Neural progenitor cell (in vitro differentiated cells): Measurements from ENCODE around the gene SDK1. TPM values are rescaled to one million over a fixed set of nuclear protein-coding genes. Genes with fewer than 3 reads are reported as not detected.

Experiments
- DNase-seq: peaks from one replicate; pipeline ENCODE4 v3.0.0-alpha.2; 2016; ENCODE audit warnings: low spot score
- H2AFZ ChIP-seq: fragments of 200-600 bp; sonication (generic); replicated peaks from 2 replicates; pipeline ENCODE4 v1.6.1; 2016; ENCODE audit warnings: antibody characterized with exemption
- H3F3A ChIP-seq: fragments of 200-600 bp; sonication (generic); 2 replicates; pipeline ENCODE4 v1.6.1; 2016; ENCODE audit warnings: antibody characterized with exemption, low read depth
- H3K27ac ChIP-seq: fragments of 200-600 bp; sonication (generic); 2 replicates; pipeline ENCODE4 v1.5.1; 2016; ENCODE audit warnings: mild to moderate bottlenecking
- H3K27me3 ChIP-seq: fragments of 200-600 bp; sonication (generic); 2 replicates; pipeline ENCODE4 v1.6.1; 2016; ENCODE audit warnings: mild to moderate bottlenecking, moderate library complexity
- H3K36me3 ChIP-seq: fragments of 200-600 bp; sonication (generic); 2 replicates; pipeline ENCODE4 v1.5.1; 2016
- H3K4me1 ChIP-seq: fragments of 200-600 bp; sonication (generic); 2 replicates; pipeline ENCODE4 v1.6.1; 2016; ENCODE audit warnings: mixed run types
- H3K4me2 ChIP-seq: fragments of 200-600 bp; sonication (generic); 2 replicates; pipeline ENCODE4 v1.6.1; 2016
- H3K4me3 ChIP-seq: fragments of 200-600 bp; sonication (generic); 2 replicates; pipeline ENCODE4 v1.5.1; 2016
- H3K79me2 ChIP-seq: fragments of 200-600 bp; sonication (generic); 2 replicates; pipeline ENCODE4 v1.6.1; 2016; ENCODE audit warnings: low read depth
- H3K9ac ChIP-seq: fragments of 200-600 bp; sonication (generic); 2 replicates; pipeline ENCODE4 v1.6.1; 2016
- H3K9me3 ChIP-seq: fragments of 200-600 bp; sonication (generic); 2 replicates; pipeline ENCODE4 v1.5.1; 2016; ENCODE audit warnings: low read depth
- H4K20me1 ChIP-seq: fragments of 200-600 bp; sonication (generic); 2 replicates; pipeline ENCODE4 v1.6.1; 2016; ENCODE audit warnings: low read depth
- H3K27ac Mint-ChIP-seq: 3 replicates; pipeline ENCODE4 v1.8.0; 2021; ENCODE audit warnings: mixed read lengths
- H3K27me3 Mint-ChIP-seq: 2 replicates; pipeline ENCODE4 v1.8.0; 2022; ENCODE audit warnings: low read depth, mild to moderate bottlenecking, inconsistent platforms, moderate library complexity, mixed read lengths; ENCODE audit not compliant: insufficient read depth
- H3K36me3 Mint-ChIP-seq: 3 replicates; pipeline ENCODE4 v1.8.0; 2021; ENCODE audit warnings: mixed read lengths
- H3K4me1 Mint-ChIP-seq: 3 replicates; pipeline ENCODE4 v1.8.0; 2021; ENCODE audit warnings: mixed read lengths
- H3K4me3 Mint-ChIP-seq: 3 replicates; pipeline ENCODE4 v1.8.0; 2021; ENCODE audit warnings: mild to moderate bottlenecking, moderate library complexity, mixed read lengths
- H3K9me3 Mint-ChIP-seq: 3 replicates; pipeline ENCODE4 v1.8.0; 2020; ENCODE audit warnings: mixed read lengths
- CTCF ChIP-seq: fragments of 200-600 bp; sonication (generic); IDR thresholded peaks from 2 replicates; pipeline ENCODE4 v1.5.1; 2017; ENCODE audit warnings: antibody characterized with exemption, mild to moderate bottlenecking
- EZH2 ChIP-seq: fragments of 200-600 bp; sonication (generic); IDR thresholded peaks from 2 replicates; pipeline ENCODE4 v1.6.1; 2017; ENCODE audit warnings: antibody characterized with exemption, mild to moderate bottlenecking, moderate library complexity
- EZH2phosphoT487 ChIP-seq: fragments of 200-600 bp; sonication (generic); IDR thresholded peaks from 2 replicates; pipeline ENCODE4 v1.6.1; 2017; ENCODE audit warnings: antibody characterized with exemption
- total RNA-seq: library from RNA; depleted of rRNA; stranded (reverse); fragments of >200 nt; gene quantifications from 2 replicates; pipeline ENCODE4 v1.2.3, GENCODE V29; 2015; ENCODE audit warnings: low replicate concordance

The SDK1 gene
- total RNA-seq, 1 donor from 2014 or later: 4.9 TPM

GRCh38 chr7:3569643-3570042 is 268.6 kb downstream of the SDK1 start:
- no peaks in the 10 kb centered on the region for H3K27me3 ChIP-seq
- TF ChIP-seq CTCF: no peak
- no peak for TF ChIP-seq EZH2
- H3K4me1 ChIP-seq: peaks cover 11% of the 10 kb centered on the region
- H3K4me3 ChIP-seq: no peak overlapping the region
- H3K9me3 Mint-ChIP-seq: no peaks in the 10 kb centered on the region
- H3K36me3 Mint-ChIP-seq: no peaks in the 10 kb centered on the region
- H3K27ac ChIP-seq: no peak overlapping the region
- no peak overlapping the region for H3K4me2 ChIP-seq
- H3K9me3 ChIP-seq: no peaks in the 10 kb centered on the region
- no peaks in the 10 kb centered on the region for H3K79me2 ChIP-seq
- no peak for DNase-seq
- peaks cover 11% of the 10 kb centered on the region for H3K4me1 Mint-ChIP-seq
- H4K20me1 ChIP-seq: no peaks in the 10 kb centered on the region
- H3K27me3 Mint-ChIP-seq: peaks cover 2% of the 10 kb centered on the region
- H3K36me3 ChIP-seq: no peaks in the 10 kb centered on the region
- H3K9ac ChIP-seq: no peak overlapping the region
- H3F3A ChIP-seq: no peaks in the 10 kb centered on the region
- no peak overlapping the region for H3K27ac Mint-ChIP-seq
- H3K4me3 Mint-ChIP-seq: no peak overlapping the region
- H2AFZ ChIP-seq: no peak overlapping the region

- Histone ChIP-seq H3K27ac (no peak overlapping the region), H3K79me2 (no peaks in the 10 kb centered on the region), H3K4me1 (peaks cover 11% of the 10 kb centered on the region), H3K9ac (no peak overlapping the region), H3K4me3 (no peak overlapping the region), H3K27me3 (no peaks in the 10 kb centered on the region), H3K36me3 (no peaks in the 10 kb centered on the region), H2AFZ (no peak overlapping the region), H4K20me1 (no peaks in the 10 kb centered on the region), H3F3A (no peaks in the 10 kb centered on the region), H3K4me2 (no peak overlapping the region), H3K9me3 (peaks cover 4% of the 10 kb centered on the region)
- TF ChIP-seq EZH2: no peak
- no peak for TF ChIP-seq CTCF
- TF ChIP-seq EZH2phosphoT487: no peak
- H3K4me1 Mint-ChIP-seq: peaks cover 11% of the 10 kb centered on the region
- H3K9me3 Mint-ChIP-seq: peaks cover 12% of the 10 kb centered on the region
- no peak overlapping the region for H3K4me3 Mint-ChIP-seq
- H3K27me3 Mint-ChIP-seq: peaks cover 4% of the 10 kb centered on the region
- no peak for DNase-seq
- no peak overlapping the region for H3K27ac Mint-ChIP-seq
- peaks cover 7% of the 10 kb centered on the region for H3K36me3 Mint-ChIP-seq
These were observed 272.1 kb downstream of the SDK1 start for GRCh38 chr7:3573151-3573550.

GRCh38 chr7:3574386-3574785 is 273.3 kb downstream of the SDK1 start:
- H3K4me1 Mint-ChIP-seq: peaks cover 11% of the 10 kb centered on the region
- TF ChIP-seq EZH2phosphoT487 (no peak), EZH2 (no peak), CTCF (no peak)

More at GRCh38 chr7:3574386-3574785, 273.3 kb downstream of the SDK1 start:
- Histone ChIP-seq H3F3A (no peaks in the 10 kb centered on the region), H3K79me2 (no peaks in the 10 kb centered on the region), H3K4me3 (no peak overlapping the region), H4K20me1 (no peaks in the 10 kb centered on the region), H3K27ac (no peak overlapping the region), H3K4me2 (no peak overlapping the region), H2AFZ (no peak overlapping the region), H3K9ac (no peak overlapping the region), H3K36me3 (no peaks in the 10 kb centered on the region), H3K9me3 (peaks cover 4% of the 10 kb centered on the region), H3K27me3 (no peaks in the 10 kb centered on the region), H3K4me1 (peaks cover 11% of the 10 kb centered on the region)
- peaks cover 2% of the 10 kb centered on the region for H3K27me3 Mint-ChIP-seq
- H3K27ac Mint-ChIP-seq: no peak overlapping the region
- H3K9me3 Mint-ChIP-seq: peaks cover 19% of the 10 kb centered on the region
- H3K36me3 Mint-ChIP-seq: peaks cover 11% of the 10 kb centered on the region
- no peak overlapping the region for H3K4me3 Mint-ChIP-seq
- DNase-seq: no peak
